Stimulated activated CD8-positive, alpha-beta memory T cell treated with anti-CD3 and anti-CD28 coated beads, Interleukin-7, amount 100 ng/mL, for 1 hour (primary cell): ENCODE results near the gene ADISSP.

Experiments used
- DNase-seq, 2 donors: peaks; one replicate each; pipeline ENCODE4 v3.0.0-alpha.2; 2020; ENCODE audit warnings: low read depth in 2 of 2

ADISSP gene

DNA sequence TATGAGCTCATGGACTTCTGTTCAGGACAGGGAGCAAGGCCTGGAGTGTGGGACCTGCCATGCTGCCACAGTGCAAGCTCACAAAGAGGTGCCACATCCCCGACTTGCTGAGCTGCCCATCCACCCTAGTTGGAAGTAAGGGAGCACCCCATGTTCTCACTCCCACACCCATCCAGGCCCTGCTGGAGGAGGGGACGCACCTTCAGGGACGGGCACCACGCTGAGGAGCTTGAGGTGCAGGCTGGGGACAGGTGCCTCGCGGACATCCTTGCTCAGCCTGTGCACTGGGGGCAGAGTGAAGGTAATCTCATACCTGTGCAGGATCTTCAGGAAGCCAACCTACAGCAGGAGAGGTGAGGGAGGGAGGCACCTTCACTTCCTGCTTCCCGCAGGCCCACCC, 12.3 kb downstream of the ADISSP start:
- DNase-seq: no peak

- no peak for DNase-seq
Observed at GRCh38 chr20:3754276-3754630, 13.3 kb downstream of the ADISSP start.

GRCh38 chr20:3753501-3754275, 13.9 kb downstream of the ADISSP start:
- no peak for DNase-seq

- DNase-seq: peak in 1 of 2 donors; percentile 43
Observed at GRCh38 chr20:3753098-3753497, 14.5 kb downstream of the ADISSP start.

GRCh38 chr20:3752386-3752759, 15.2 kb downstream of the ADISSP start:
- no peak for DNase-seq

GRCh38 chr20:3751675-3752385, 15.7 kb downstream of the ADISSP start:
- DNase-seq: no peak

DNA sequence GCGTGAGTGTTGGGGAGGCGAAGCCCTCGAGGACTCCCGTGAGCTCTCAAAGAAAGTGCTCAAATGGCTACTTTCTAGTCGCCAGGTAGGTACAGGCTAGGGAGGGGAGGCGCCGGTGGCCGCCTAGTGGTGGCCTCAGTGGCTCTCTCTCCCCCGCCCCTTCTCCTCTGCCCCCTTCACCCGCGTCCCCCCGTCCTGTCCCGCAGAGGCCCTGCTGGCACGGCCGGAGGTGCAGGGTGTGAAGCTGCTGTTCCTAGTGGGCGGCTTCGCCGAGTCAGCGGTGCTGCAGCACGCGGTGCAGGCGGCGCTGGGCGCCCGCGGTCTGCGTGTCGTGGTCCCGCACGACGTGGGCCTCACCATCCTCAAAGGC, 16.3 kb downstream of the ADISSP start:
- DNase-seq: no peak

- no peak for DNase-seq
Observed at GRCh38 chr20:3749689-3750531, 17.6 kb downstream of the ADISSP start.

DNA sequence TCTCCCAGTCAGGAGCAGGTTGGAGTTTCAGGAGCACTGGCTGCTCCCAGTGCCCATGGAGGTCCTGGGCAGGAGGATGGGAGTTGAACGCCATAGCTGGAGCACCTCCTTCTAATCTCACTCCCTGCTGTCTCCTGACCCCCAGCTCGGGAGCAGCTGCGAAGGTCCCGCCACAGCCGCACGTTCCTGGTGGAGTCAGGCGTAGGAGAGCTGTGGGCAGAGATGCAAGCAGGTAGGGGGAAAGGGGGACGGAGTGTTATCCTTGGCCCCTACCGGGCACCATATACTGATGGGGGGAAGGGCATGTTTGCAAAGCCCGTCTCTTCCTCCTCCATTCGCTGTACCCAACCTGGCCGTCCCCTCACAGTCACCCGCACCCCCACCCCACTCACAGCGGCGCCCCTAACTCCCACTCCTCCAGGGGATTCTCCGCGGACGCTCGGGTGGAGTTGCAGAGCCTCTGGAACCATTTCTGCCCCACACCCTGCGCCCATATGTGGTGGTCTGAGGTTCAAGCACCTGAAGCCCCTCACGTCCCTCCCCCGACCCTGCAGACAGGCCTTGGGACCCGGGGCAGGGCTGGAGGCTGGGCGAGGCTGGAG, 18.4 kb downstream of the ADISSP start:
- no peak for DNase-seq

DNA sequence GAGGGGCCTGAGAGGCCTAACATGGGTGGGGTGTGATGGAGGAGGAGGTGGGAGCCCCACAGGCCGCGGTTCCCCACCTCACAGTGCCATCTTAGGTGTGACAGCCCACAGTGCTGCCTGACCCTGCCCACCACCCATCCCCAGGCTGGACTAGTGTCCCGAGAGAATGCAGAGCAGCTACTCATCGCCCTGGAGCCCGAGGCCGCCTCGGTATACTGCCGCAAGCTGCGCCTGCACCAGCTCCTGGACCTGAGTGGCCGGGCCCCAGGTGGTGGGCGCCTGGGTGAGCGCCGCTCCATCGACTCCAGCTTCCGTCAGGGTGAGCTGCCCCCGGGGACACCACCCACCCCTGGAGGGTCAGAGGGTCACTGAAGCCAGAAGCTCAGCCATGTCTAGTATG, 19.5 kb downstream of the ADISSP start:
- DNase-seq: no peak

DNA sequence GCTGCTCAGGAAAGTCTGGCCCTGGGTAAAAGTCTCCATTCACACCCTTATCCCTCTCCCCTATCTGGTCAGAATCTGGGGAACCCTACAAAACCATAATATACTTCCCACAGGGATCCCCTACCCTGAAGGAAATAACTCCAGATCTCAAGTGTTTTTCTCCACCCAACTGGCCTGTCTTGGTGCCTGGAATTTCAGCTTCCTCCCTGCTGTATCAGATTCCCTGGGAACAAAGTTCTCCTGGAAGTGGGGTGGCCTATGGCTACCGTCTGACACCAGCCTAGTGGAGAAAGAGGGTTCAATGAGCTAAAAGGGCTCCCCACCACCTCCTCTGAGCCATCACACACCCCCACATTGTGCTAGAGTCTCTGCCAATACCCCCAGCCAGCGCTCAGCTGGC, 20.1 kb downstream of the ADISSP start:
- no peak for DNase-seq

GRCh38 chr20:3745686-3746173, 21.8 kb downstream of the ADISSP start:
- no peak for DNase-seq

DNA sequence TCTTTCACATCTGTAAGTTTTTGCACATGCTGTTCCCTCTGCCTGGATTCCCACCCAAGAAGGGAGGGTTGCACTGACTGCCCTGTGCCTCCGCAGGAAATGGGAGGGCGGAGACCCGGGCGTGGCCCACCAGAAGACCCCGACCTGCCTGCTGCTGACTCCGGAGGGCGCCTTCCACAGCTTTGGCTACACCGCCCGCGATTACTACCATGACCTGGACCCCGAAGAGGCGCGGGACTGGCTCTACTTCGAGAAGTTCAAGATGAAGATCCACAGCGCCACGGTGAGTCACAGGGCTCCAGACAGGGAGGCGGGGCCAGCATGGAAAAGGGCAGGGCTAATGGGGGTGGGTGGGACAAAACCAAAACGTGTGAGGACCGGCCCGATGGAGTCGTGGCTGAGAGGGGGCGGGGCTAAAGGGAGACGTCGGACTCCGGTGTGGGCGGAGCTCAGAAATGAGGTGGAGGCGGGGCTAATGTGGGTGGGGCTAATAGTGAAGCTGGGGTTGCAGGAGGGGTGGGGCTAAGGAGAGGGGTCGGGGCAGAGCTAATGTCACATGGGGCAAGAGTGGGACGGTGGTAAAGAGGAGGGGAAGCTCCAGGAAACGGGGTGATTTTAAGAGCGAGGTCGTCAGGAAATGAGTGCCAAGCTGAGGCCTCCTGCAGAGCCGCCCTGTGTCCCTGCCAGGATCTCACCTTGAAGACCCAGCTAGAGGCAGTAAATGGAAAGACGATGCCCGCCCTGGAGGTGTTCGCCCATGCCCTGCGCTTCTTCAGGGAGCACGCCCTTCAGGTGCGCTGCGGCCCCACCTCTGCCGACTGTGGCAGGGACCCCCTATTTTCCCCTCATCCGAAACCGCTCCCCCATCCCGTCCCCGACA, 22.5 kb downstream of the ADISSP start:
- peak; percentile 8 to 34 for DNase-seq

DNA sequence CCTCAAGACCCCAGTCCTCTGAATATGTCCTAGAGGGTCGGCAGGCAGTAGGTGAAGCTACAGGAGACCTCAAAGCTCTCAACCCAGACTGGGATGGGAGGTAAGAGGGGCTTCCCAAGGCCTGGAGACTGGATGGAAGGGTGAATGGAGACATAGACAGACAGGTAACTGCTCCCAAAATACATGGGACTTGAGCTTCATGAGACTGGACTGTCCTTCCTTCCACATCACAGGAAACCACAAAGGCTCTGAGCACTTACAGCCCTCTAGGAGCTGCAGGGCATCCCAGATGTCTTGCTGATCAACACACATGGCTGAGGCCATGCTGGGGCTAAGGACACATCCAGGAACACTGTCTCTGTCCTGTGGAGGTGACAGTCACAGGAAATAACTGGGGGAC, 23.5 kb downstream of the ADISSP start:
- DNase-seq: no peak

DNA sequence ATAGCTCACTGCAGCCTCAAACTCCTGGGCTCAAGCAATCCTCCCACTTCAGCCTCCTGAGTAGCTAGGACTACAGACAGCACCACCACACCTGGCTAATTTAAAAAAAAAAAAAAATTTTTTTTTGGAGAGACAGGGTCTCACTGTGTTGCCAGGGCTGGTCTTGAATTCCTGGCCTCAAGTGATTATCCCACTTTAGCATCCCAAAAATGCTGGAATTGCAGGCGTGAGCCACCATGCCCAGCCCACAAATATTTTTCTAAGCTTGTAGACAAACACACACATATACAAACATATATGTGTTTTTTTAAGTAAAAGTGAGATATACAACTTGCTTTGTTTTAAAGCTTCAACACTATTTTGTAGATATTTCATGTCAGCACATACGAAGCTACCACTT, 24.3 kb downstream of the ADISSP start:
- no peak for DNase-seq

DNA sequence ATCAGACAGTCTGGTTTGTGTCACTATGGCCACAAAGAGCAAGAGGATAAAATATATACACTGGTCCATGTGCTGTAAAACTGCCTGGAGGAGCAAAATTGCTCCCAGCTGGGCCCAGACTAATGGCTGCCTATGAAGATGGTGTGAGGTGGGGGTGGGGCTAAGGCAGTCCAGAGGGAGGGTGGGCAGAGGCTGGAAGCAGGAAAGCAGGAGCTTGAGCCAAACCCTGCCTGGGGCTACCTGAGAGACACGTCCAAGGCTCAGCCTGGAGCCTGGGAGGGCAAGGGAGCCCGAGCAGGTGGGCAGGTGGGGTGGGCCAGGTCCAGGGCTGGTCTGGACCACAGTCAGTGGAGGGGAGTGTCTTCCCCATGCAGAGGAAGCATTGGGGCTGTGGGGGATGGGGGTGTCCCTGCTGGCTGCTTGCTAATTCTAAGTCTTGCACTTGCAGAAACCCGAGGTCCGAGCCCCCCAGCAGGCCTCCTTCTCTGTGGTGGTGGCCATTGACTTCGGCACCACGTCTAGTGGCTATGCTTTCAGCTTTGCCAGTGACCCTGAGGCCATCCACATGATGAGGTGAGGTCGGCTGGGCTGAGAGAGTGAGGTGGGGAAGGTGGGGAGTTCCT, 25.6 kb downstream of the ADISSP start:
- no peak for DNase-seq

DNA sequence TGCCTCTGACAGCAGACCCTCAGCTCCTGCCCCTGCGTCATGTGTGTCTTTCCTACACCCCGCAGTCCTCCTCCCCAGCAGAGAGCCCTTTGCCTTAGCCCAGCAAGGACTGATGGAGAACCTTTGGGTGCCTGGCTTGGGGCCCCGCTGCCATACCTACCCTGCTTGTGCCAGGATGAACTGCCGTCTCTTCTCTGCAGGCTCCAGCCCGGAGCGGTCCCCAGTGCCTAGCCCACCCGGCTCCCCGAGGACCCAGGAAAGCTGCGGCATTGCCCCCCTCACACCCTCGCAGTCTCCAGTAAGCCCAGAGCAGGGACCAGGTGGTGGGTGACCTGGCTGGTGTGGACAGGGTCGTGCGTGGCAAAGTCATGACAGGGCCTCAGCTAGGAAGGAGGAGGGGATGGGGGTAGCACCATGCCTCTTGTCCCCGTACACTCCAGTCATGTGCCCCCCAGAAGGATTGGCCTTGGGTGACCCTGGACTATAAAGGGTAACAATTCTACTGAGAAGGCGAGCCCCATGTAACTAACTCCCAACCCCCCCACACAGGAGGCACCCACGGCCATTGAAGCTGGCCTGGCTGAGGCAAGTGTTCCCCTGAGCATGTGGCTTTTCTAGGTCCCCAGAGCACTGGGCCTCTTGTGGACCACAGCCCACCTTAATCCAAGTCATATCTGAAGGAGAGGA, 26.8 kb downstream of the ADISSP start:
- DNase-seq: no peak

DNA sequence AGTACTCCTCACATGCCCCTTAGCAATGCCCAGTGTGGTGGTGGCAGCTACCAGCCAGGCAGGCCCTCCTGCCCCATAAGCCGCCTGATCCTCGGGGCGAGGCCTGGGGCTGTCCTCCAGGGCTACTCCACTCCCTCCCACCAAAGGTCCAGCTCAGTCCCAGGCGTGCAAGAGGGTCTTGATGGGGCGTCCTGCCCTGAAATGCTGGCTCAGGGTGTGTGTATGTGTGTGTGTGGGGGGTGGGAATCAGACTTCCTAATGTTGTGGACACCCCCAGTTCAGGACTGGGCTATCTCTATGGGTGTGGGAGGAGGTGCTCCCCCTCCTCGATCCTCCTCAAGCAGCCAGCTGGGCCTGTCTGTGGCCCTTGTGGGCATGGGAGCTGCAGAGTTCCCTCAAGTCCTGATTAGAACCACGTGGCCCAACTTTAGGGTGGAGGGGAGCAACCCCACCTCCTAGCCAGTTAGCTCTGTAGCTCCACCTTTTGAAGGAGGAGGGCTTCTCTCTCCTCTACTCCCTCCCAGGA, 27.6 kb downstream of the ADISSP start:
- DNase-seq: no peak

GRCh38 chr20:3739054-3739925, 28.3 kb downstream of the ADISSP start:
- DNase-seq: no peak
